A172 (cell line): ENCODE data around the gene SLC35F3. TPM values are rescaled to one million over a fixed set of nuclear protein-coding genes. Genes with fewer than 3 reads are reported as not detected.
"Not testable (repeated sequence)": the region's sequence is repeated elsewhere in the genome, so short reads cannot be mapped to it uniquely, and the experiment has no call there.

Experiments used
- DNase-seq: peaks from one replicate; pipeline ENCODE4 v3.0.0-alpha.2; 2015; ENCODE audit warnings: low spot score
- total RNA-seq: library from RNA; depleted of rRNA; stranded (reverse); fragments of >200 nt; shearing (Covaris generic); gene quantifications from 2 replicates; pipeline ENCODE4 v1.2.3, GENCODE V29; 2014

Gene SLC35F3
- total RNA-seq, 1 experiment from 2014 or later = not detected

DNA sequence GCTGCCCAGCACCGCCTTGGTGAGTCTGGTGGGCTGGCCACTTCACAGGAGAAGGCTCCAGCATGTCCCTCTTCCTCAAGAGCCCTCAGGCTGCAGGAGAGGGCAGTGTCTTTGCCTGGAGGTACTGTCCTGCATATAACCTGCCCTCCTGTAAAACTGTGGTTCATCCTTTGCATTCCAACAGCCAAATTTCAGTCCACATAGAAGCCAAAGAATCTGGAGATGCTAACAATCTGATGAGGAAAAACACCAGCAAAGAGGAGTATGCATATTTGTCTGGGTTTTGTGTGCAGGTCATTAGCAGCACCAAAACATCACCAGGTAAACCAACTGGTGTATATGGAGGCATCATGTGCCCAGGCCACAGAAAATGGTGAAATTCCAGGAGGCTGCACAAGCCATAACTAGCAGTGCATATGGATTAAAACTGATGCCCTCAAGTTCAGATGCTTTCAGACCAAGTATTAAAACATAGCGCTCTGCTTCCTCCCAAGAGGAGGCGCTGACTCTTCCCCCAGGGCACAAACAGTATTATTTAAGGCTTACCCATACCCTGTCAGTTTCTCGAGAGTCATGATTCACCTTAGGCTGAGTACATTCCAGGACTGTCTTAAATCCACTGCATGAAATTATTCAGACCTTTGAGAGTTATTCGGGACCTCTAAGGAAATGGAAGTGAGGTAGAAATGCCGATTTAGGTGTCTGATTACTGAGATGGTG is 318.2 kb downstream of the SLC35F3 start:
- DNase-seq = peak; percentile 6

- DNase-seq = no peak
Observed at GRCh38 chr1:234226113-234226818, 321.8 kb downstream of the SLC35F3 start.

GRCh38 chr1:234226819-234227165 is 322.3 kb downstream of the SLC35F3 start:
- DNase-seq = no peak

DNA sequence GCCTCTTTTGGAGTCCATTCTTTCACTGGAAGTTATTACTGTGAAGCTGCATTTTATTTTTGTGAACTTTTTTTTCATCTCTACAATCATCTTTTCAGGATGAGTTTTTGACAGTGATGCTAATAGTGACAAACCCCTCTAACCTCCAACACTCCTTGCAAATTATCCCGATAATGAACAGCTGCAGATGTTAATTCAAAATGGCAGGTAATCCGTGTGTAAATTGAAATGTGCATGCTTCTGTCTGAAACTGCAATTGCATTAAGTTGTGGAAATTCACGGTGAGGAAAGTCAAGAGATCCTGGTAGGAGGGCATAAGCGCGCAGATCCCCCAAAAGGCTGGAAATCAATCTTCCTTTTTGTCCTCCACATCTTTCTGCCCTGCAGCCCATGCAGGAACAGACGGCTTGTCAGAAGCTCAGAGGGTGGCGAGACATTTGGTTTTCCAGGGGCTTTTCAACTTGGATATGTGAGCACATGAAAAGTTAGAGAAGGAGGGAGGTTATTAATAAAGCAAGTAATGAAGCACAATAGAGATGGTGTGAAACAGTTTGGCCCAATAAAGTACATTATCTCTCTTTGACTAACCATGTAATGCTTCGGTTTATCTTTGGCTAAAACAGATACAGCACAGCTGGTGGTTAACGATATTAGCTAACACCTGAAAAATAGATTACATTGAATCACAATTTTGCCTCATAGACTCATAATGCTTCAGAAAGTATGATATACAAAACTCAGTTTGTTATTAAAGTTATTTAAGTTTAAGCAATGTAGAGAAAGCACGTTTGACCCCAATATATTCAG is 325.3 kb downstream of the SLC35F3 start:
- no peak for DNase-seq

DNA sequence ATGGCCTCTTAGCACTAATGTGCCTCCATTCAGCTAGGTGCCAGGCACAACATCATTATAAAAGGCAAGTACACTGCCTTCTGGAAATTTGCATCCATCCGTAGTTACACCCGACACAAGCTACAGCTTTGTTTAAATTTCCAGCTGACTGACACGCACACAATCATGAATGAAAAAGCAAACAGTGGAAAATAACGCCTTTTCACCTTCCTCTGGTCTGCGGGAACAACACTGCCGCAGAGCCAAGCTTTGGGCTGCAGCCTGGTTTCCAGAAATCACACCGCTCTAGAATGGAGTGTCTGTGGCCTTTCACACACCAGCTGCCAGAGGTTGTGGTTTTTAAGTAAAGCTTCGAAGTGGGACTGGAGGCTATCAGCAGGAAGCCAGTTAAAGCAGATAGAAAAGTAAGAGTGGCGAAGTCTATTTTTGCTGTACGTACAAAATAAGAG is 326.0 kb downstream of the SLC35F3 start:
- DNase-seq = no peak

GRCh38 chr1:234231061-234231892 is 326.8 kb downstream of the SLC35F3 start:
- DNase-seq = no peak

DNA sequence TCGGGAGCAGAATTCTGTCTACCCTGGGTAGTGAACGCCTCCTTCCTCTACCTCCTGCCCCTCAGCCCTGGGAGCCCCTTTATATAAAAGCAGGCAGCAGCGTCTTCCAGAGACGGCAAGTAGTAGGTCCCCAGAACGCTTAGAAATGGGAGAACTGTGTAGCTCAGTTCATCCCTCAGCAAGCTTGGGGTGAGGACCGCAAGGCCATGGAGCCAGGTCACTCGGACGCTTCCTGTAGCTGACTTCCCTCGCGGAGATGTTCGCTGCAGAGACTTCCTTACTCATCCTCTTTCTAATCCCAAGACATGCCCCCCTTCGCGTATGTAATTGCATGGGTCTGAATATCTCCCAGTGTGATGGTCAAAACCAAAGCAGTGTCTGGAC is 327.4 kb downstream of the SLC35F3 start:
- no peak for DNase-seq

DNA sequence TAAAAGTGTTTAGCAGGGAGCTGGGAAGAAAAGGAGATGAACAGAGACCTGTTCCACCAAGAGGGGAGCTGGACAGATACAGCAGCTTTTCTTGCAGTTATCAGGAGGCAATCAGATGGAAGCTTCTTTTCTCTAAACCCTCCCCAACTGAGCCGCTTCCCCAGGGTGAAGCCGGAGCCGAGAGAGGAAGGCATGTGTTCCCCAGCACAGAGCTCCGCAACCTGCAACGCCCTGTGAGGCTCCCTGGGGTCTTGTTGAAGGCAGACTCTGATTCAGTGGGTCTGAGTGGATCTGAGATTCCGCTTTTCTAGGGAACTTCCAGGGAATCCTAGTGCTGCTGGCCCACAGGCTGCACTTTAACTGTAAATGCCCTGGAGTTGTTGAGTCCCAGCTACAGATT is 329.7 kb downstream of the SLC35F3 start:
- no peak for DNase-seq

- DNase-seq = no peak
Observed at GRCh38 chr1:234235434-234235881, 331.0 kb downstream of the SLC35F3 start.

GRCh38 chr1:234237393-234237792 is 332.9 kb downstream of the SLC35F3 start:
- DNase-seq = no peak

DNA sequence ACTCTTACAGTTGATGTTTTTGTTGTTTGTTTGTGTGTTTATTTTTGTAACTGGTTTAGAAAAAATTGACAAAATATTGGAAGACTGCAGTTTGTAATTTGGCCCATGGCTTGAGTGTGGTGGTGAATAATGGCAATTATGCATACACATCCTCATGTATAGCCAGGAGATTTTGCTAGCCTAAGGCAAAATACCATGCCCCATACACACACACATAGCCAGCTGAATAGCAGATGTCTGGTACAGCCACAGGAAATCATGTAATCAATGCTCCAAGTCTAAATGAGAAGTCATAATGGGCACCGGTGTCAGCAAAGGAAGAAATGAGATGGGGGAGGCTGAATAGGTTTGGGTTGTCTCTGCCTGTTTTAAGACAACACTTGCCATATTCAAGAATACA is 333.6 kb downstream of the SLC35F3 start:
- DNase-seq = no peak

GRCh38 chr1:234239515-234239914 is 335.0 kb downstream of the SLC35F3 start:
- DNase-seq = no peak

DNA sequence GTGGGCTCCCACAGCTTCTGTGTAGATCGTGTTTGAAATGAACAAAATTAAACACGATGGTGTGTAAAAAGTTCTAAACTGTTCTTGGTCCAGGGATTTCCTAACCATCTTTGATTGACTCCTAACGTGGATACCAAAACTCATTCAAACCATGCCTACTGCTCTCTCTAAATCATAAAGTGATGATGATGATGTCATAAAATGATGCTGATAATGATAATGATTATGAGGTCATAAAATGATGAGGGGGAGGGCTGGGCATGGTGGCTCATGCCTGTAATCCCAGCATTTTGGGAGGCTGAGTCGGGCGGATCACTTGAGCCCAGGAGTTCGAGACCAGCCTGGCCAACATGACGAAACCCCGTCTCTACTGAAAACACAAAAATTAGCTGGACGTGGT is 335.5 kb downstream of the SLC35F3 start:
- no peak for DNase-seq

DNA sequence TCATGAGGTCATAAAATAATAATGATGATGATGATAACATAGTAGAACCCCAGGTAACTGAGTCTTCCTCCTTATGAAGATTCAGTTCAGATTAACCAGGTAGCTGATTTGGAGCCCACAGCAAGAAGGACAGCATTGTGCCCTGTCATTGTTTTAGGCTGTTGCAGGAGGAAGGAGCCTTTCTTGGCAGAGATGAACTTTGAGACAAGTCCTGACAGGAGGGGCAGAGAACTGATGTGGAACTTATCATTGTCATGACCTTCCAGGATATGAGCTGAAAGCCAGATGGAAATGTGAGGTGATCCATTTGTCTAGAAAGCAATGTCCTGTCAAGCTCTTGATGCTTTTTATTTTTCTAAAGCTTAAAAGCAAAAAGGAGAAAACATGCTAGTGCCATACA is 336.2 kb downstream of the SLC35F3 start:
- DNase-seq = no peak

- DNase-seq = no peak
Observed at GRCh38 chr1:234241941-234242490, 337.5 kb downstream of the SLC35F3 start.

DNA sequence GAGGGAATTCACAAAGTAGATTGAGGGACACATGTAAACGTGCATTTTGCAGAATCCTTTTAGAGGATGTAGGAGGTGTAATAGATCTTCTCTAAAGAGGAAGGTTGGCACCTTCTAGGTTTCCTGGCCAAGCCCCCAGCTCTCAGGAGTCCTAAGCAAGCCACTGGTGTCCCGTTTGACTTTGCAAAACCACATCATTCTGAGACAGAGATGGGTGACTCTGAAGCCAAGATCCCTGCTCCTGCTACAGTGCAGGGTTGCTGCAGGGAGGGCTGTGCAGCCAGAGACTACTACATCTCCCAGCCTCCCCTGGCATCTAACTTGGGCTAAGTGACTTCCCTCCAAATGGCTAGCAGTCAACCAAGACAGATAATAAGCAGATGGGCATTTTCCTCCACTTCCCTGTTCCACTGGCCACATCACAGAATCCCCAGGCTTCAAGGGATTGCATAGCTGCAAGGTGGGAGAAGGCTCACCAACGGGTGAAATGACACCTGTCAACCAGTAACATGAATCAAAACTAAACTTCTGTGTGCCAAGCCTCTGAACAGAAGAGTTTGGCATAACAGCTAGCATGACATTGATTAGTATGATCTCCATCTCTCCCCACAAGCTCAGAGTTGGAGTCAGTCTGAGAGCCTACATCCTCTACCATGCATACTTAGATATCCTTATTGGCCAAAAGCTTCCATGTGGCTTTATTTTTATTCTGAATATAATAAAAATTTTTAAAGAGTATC is 339.2 kb downstream of the SLC35F3 start:
- DNase-seq = no peak

DNA sequence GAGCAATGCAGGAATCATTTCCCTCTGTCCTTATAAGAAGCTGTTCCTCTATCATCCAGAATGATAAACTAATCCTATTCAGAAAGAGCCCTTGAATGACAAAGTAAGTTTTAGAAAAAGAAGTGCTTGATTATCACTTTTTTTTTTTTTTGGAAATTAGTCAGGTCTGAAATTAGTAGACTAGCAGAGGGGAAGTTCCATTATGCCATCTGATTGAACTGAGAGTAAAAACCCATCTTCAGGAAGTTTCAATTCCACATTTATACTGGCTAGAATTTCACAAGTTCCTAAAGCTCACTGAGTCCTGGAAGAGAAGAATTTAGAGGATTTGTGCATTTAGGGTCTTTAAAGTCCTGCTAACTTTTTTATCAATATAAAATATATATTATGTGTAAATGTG is 340.0 kb downstream of the SLC35F3 start:
- DNase-seq = no peak

GRCh38 chr1:234246638-234247116 is 342.2 kb downstream of the SLC35F3 start:
- no peak for DNase-seq

GRCh38 chr1:234247746-234248145 is 343.3 kb downstream of the SLC35F3 start:
- not testable (repeated sequence) for DNase-seq

GRCh38 chr1:234250747-234251146 is 346.3 kb downstream of the SLC35F3 start:
- DNase-seq = no peak
